Psoas muscle (tissue), 8 donors: ENCODE results near the gene RRP1B. TPM values are rescaled to one million over a fixed set of nuclear protein-coding genes. Genes with fewer than 3 reads are reported as not detected.
A peak's percentile ranks its signal among the peaks of the same experiment; 100 is the strongest.

Experiments
- ATAC-seq, 4 donors: fragments of 200-7000 bp; cut with Tn5 transposase; one replicate each; pipeline ENCODE4 v1.9.1; 2020; ENCODE audit warnings: moderate library complexity in 3 of 4, mild to moderate bottlenecking in 2 of 4
- DNase-seq, 2 donors: peaks; one replicate each; pipeline ENCODE4 v3.0.0-alpha.2; 2020
- H3K27ac ChIP-seq: fragments of 200-600 bp; one replicate; pipeline ENCODE4 v1.8.0; 2022
- H3K27me3 ChIP-seq, 3 donors: fragments of 200-600 bp in 1 of 3; one replicate each; pipeline versions ENCODE4 v1.6.1 to v1.8.0; 2013 to 2022; ENCODE audit warnings: low read length in 2 of 3, mild to moderate bottlenecking in 2 of 3, moderate library complexity in 1 of 3; ENCODE audit not compliant: insufficient read depth in 3 of 3
- H3K36me3 ChIP-seq, 2 donors: fragments of 200-600 bp in 1 of 2; one replicate each; pipeline versions ENCODE4 v1.6.1 to v1.8.0; 2013 to 2022; ENCODE audit warnings: low read depth in 1 of 2, mild to moderate bottlenecking in 1 of 2, moderate library complexity in 1 of 2; ENCODE audit not compliant: insufficient read depth in 1 of 2
- H3K4me1 ChIP-seq: fragments of 200-600 bp; one replicate; pipeline ENCODE4 v1.8.0; 2022
- H3K4me3 ChIP-seq: fragments of 200-600 bp; one replicate; pipeline ENCODE4 v1.8.0; 2022; ENCODE audit warnings: mild to moderate bottlenecking
- H3K9me3 ChIP-seq: fragments of 200-600 bp; one replicate; pipeline ENCODE4 v1.8.0; 2022
- CTCF ChIP-seq: fragments of 200-600 bp; IDR thresholded peaks from one replicate; pipeline ENCODE4 v1.8.0; 2022; ENCODE audit warnings: antibody characterized with exemption
- WGBS, 3 donors: extraction: QIAGEN DNeasy Blood & Tissue Kit; methylation state at CpG; one replicate each; pipeline versions ENCODE4 v1.1.6 to v1.1.7; 2013; 5-methylcytosine and 5-hydroxymethylcytosine counted together
- intact Hi-C, 2 donors: fragments of 100-400 bp; cut with DNase I; formaldehyde crosslinking; loops; one replicate each; pipeline versions ENCODE4 v1.11.0 to v1.14.2; 2022
- polyA plus RNA-seq, 3 donors: library from polyadenylated mRNA; stranded (reverse); fragments of 200-250 nt; gene quantifications; one replicate each; pipeline ENCODE4 v1.2.3, GENCODE V29; 2013
- total RNA-seq, 4 donors: library from RNA; stranded (reverse); fragmentation: NEBNext Ultra II Directional in 2 of 4; extraction: Animal tissue kit (Norgen Biotek cat#: 25700) in 2 of 4; gene quantifications; one replicate each; pipeline versions ENCODE4 v1.2.1 to v1.2.4, GENCODE V29; 2021 to 2023
- donor health status: healthy with polysubstance abuse.
- donor health status: DM: no; HTN: no; CAD: no; lungs with moderate emphysema.
- donor health status: Bipolar disorder and iron deficiency.
- donor health status: healthy.
- donor health status: DM: yes; HTN: yes; CAD: no.
- donor health status: DM: no; HTN: no; CAD: no.
- donor health status: DM: no; HTN: no; CAD: no.
- donor health status: DM: yes; HTN: yes; CAD: no.

RRP1B gene
- total and polyA plus RNA-seq, 7 donors = 6.0 to 21.6 (median 20.2) TPM

- ATAC-seq = peak in 1 of 4 donors; percentile 5
- TF ChIP-seq CTCF = no peak
- peak in 1 of 2 donors; percentile 73 for DNase-seq
- Histone ChIP-seq H3K4me3 (peak overlapping the region; percentile 99), H3K36me3 (peaks cover 0 to 14% of the 10 kb centered on the region in 2 donors), H3K9me3 (no peaks in the 10 kb centered on the region), H3K27ac (peak overlapping the region; percentile 93), H3K4me1 (peaks cover 12% of the 10 kb centered on the region), H3K27me3 (no peaks in the 10 kb centered on the region)
- 65 to 86% (median 71%) methylated on average over 23 of the region's 23 CpGs for WGBS, 3 donors
- intact Hi-C loops = loop anchor here in 1 of 2 donors (10.0 kb wide), 1 partner anchor 314 kb away; no protein-coding TSS in a partner anchor
Observed at GRCh38 chr21:43658769-43659135, 608 bp upstream of the RRP1B start.

DNA sequence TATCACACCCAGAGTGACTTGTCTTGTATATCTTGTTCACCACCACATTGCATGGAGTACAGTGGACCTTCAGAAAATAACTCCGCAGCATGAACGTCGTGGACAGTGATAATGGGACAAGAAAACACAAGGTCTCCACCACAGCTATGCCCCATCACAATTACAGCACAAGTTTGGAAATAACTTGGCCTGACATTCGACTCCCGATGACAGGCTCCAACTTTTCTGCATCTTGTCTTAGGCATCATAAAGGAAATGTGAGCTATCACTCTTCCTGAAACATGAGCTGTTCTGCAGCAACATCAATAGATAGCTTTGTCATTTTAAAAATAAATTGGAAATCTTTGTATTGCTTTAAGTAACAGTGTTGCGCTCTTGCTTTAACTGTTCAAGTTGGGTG, 2.9 kb downstream of the RRP1B start:
- Histone ChIP-seq H3K36me3 (peaks cover 0 to 28% of the 10 kb centered on the region in 2 donors), H3K4me3 (no peak overlapping the region), H3K4me1 (peaks cover 12% of the 10 kb centered on the region), H3K27ac (no peak overlapping the region), H3K9me3 (no peaks in the 10 kb centered on the region), H3K27me3 (no peaks in the 10 kb centered on the region)
- 55 to 58% (median 57%) methylated on average over 6 of the region's 6 CpGs for WGBS, 3 donors
- no peak for ATAC-seq
- TF ChIP-seq CTCF = no peak
- no peak for DNase-seq
- intact Hi-C loops = loop anchor here in 1 of 2 donors (5.0 kb wide), 2 partner anchors 35 to 60 kb away; no protein-coding TSS in a partner anchor

- ATAC-seq = no peak
- intact Hi-C loops = loop anchor here in 1 of 2 donors (5.0 kb wide), 2 partner anchors 34 to 59 kb away; no protein-coding TSS in a partner anchor
Observed at GRCh38 chr21:43663033-43663432, 3.7 kb downstream of the RRP1B start.

GRCh38 chr21:43664358-43664757, 5.0 kb downstream of the RRP1B start:
- 47 to 63% (median 49%) methylated on average over 4 of the region's 4 CpGs for WGBS, 3 donors
- intact Hi-C loops = loop anchor here in 1 of 2 donors (5.0 kb wide), 2 partner anchors 33 to 58 kb away; no protein-coding TSS in a partner anchor
- H3K36me3 ChIP-seq = peaks cover 0 to 31% of the 10 kb centered on the region in 2 donors

More at GRCh38 chr21:43663033-43663432, 3.7 kb downstream of the RRP1B start:
- H3K4me1 ChIP-seq = peaks cover 12% of the 10 kb centered on the region
- no peak overlapping the region for H3K4me3 ChIP-seq
- 91 to 93% (median 92%) methylated on average over 9 of the region's 9 CpGs for WGBS, 3 donors
- peaks cover 0 to 31% of the 10 kb centered on the region in 2 donors for H3K36me3 ChIP-seq
- no peaks in the 10 kb centered on the region for H3K27me3 ChIP-seq
- no peak for TF ChIP-seq CTCF
- H3K9me3 ChIP-seq = no peaks in the 10 kb centered on the region
- DNase-seq = no peak
- H3K27ac ChIP-seq = no peak overlapping the region

More at GRCh38 chr21:43664358-43664757, 5.0 kb downstream of the RRP1B start:
- no peaks in the 10 kb centered on the region for H3K27me3 ChIP-seq
- ATAC-seq (no peak), DNase-seq (no peak)
- no peak for TF ChIP-seq CTCF
- H3K9me3 ChIP-seq = no peaks in the 10 kb centered on the region
- H3K4me3 ChIP-seq = no peak overlapping the region
- H3K4me1 ChIP-seq = peaks cover 12% of the 10 kb centered on the region
- no peak overlapping the region for H3K27ac ChIP-seq
